HepG2 (cell line): ENCODE results near the gene FEM1B. TPM values are rescaled to one million over a fixed set of nuclear protein-coding genes. Genes with fewer than 3 reads are reported as not detected.

Source experiments
- ATF1 ChIP-seq: IDR thresholded peaks from 2 replicates; pipeline ENCODE4 v1.6.1; 2016; ENCODE audit warnings: mild to moderate bottlenecking, control low read depth
- CCAR2 ChIP-seq: fragments of 200-400 bp; formaldehyde crosslinking; optimal IDR thresholded peaks from 2 replicates; pipeline ENCODE3; 2018; ENCODE audit warnings: low read depth, mild to moderate bottlenecking, low read length, moderate library complexity
- DPF2 ChIP-seq: sonication (generic); formaldehyde crosslinking; IDR thresholded peaks from 2 replicates; pipeline ENCODE4 v1.4.0; 2020; ENCODE audit warnings: mild to moderate bottlenecking, low read depth, missing genetic modification reagents, borderline replicate concordance
- FOXA3 ChIP-seq: IDR thresholded peaks from 2 replicates; pipeline ENCODE4 v1.6.1; 2016; ENCODE audit warnings: missing genetic modification reagents, missing compliant biosample characterization
- FOXK2 ChIP-seq: fragments of 450-650 bp; IDR thresholded peaks from 2 replicates; pipeline ENCODE4 v1.6.1; 2016
- GABPB1 ChIP-seq: IDR thresholded peaks from 2 replicates; pipeline ENCODE4 v1.6.1; 2016; ENCODE audit warnings: mild to moderate bottlenecking, missing genetic modification reagents, moderate library complexity, missing compliant biosample characterization
- GLI4 ChIP-seq: sonication (generic); formaldehyde crosslinking; IDR thresholded peaks from 2 replicates; pipeline ENCODE4 v1.5.1; 2020; ENCODE audit warnings: missing genetic modification reagents, mild to moderate bottlenecking, moderate library complexity, borderline replicate concordance
- MEF2D ChIP-seq: sonication (generic); formaldehyde crosslinking; IDR thresholded peaks from 2 replicates; pipeline ENCODE4 v1.5.1; 2020; ENCODE audit warnings: mild to moderate bottlenecking, missing genetic modification reagents
- MYC ChIP-seq: sonication (generic); formaldehyde crosslinking; IDR thresholded peaks from 2 replicates; pipeline ENCODE4 v1.9.0; 2021; ENCODE audit warnings: missing genetic modification reagents, borderline replicate concordance
- NCOR1 ChIP-seq: fragments of 200-600 bp; sonication (generic); IDR thresholded peaks from 2 replicates; pipeline ENCODE4 v1.7.0; 2017; ENCODE audit warnings: antibody characterized with exemption, low read length, borderline replicate concordance
- PLRG1 ChIP-seq: fragments of 450-650 bp; conservative IDR thresholded peaks from 2 replicates; pipeline ENCODE4 v1.6.1; 2016
- SIN3B ChIP-seq: fragments of 150-350 bp; IDR thresholded peaks from 2 replicates; pipeline ENCODE4 v1.6.1; 2014; ENCODE audit warnings: low read length
- SP1 ChIP-seq, 2 experiments: fragments of 450-650 bp in 1 of 2; sonication (generic) in 1 of 2; formaldehyde crosslinking in 1 of 2; IDR thresholded peaks; 2 replicates each; pipeline versions ENCODE4 v1.4.0 to v1.6.1; 2016 to 2020; ENCODE audit warnings: missing genetic modification reagents in 1 of 2
- ZBTB7B ChIP-seq: sonication (generic); formaldehyde crosslinking; IDR thresholded peaks from 2 replicates; pipeline ENCODE4 v1.4.0; 2020; ENCODE audit warnings: missing genetic modification reagents
- ZIK1 ChIP-seq: sonication (generic); formaldehyde crosslinking; IDR thresholded peaks from 2 replicates; pipeline ENCODE4 v1.5.0; 2020; ENCODE audit warnings: mild to moderate bottlenecking, low read depth, missing genetic modification reagents, borderline replicate concordance
- ZNF205 ChIP-seq: IDR thresholded peaks from 2 replicates; pipeline ENCODE4 v1.6.1; 2018; ENCODE audit warnings: missing biosample characterization, missing genetic modification reagents
- ZNF296 ChIP-seq: sonication (generic); formaldehyde crosslinking; conservative IDR thresholded peaks from 2 replicates; pipeline ENCODE4 v1.5.0; 2020; ENCODE audit warnings: mild to moderate bottlenecking, missing genetic modification reagents
- ZNF766 ChIP-seq: sonication (generic); formaldehyde crosslinking; IDR thresholded peaks from 2 replicates; pipeline ENCODE4 v1.5.0; 2020; ENCODE audit warnings: missing genetic modification reagents, borderline replicate concordance
- ZNF841 ChIP-seq: sonication (generic); formaldehyde crosslinking; IDR thresholded peaks from 2 replicates; pipeline ENCODE4 v1.8.1; 2023; ENCODE audit warnings: missing genetic modification reagents, borderline replicate concordance
- polyA plus RNA-seq, 8 experiments: library from polyadenylated mRNA; depleted of rRNA in 3 of 8; stranded (reverse) in 7 of 8; unstranded in 1 of 8; fragments of >200 nt; fragmentation: Illumina TruSeq in 4 of 8; extraction: Trizol in 4 of 8; gene quantifications; 2 replicates each; pipeline versions ENCODE4 v1.2.1 to v1.2.3, GENCODE V29; 2011 to 2016; ENCODE audit warnings: low read depth in 4 of 8, missing spikeins in 1 of 8, mixed read lengths in 1 of 8; ENCODE audit not compliant: insufficient read depth in 1 of 8
- total RNA-seq, 5 experiments: library from RNA; depleted of rRNA; stranded (reverse); fragments of >200 nt; fragmentation: Illumina TruSeq; extraction: Trizol; gene quantifications; 2 replicates each; pipeline ENCODE4 v1.2.3, GENCODE V29; 2016; ENCODE audit warnings: low read depth in 1 of 5
- TF ChIP-seq, protein P1 (sequence below): IDR thresholded peaks from 2 replicates; pipeline ENCODE4 v1.4.0; 2020; ENCODE audit warnings: mild to moderate bottlenecking, missing genetic modification reagents
- TF ChIP-seq, protein P2 (sequence below): sonication (generic); formaldehyde crosslinking; IDR thresholded peaks from 2 replicates; pipeline ENCODE4 v1.8.1; 2023; ENCODE audit warnings: mild to moderate bottlenecking, missing genetic modification reagents

FEM1B gene
- total and polyA plus RNA-seq, 2 of the 13 experiments (the other 11 are each of a cell fraction or from before 2014, with no cell fraction given) = 38.1 to 40.0 TPM

DNA sequence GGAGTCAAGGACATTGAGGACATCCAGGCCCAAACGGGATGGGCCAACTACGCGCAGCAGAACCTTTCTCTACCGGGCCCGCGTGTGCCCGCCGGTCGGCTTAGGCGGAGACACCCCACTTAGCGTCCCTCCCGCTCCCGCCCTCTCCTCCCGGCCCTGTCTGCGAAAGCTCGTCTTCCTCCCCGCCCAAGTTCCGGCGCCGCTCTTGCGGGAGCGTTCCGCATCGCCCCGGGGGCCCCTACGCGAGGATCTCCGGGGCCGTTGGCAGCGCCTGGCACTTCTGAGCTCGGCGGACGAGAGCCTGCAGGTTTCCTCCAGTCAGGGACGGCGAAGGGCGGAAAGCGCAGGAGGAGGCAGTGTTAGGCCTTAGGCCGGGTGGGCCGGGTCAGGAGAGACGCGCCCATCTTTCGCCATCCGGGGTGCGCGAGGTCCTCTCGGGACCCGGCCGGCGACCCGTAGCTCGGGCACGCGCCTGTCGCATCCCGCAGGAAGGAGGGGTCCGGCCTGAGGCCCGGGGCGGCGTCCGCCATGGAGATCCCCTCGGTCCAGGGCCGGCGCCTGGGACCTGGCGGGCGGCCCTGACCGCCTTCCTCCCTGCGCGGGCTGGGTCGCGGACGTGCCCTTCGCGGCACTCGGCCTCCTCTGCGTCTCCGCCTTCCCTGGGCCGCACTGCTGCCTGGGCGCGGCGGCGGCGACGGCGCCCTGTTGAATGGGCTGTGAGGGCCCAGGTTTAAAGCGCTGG is at the start of gene FEM1B (continued):
- TF ChIP-seq, protein P1, sequence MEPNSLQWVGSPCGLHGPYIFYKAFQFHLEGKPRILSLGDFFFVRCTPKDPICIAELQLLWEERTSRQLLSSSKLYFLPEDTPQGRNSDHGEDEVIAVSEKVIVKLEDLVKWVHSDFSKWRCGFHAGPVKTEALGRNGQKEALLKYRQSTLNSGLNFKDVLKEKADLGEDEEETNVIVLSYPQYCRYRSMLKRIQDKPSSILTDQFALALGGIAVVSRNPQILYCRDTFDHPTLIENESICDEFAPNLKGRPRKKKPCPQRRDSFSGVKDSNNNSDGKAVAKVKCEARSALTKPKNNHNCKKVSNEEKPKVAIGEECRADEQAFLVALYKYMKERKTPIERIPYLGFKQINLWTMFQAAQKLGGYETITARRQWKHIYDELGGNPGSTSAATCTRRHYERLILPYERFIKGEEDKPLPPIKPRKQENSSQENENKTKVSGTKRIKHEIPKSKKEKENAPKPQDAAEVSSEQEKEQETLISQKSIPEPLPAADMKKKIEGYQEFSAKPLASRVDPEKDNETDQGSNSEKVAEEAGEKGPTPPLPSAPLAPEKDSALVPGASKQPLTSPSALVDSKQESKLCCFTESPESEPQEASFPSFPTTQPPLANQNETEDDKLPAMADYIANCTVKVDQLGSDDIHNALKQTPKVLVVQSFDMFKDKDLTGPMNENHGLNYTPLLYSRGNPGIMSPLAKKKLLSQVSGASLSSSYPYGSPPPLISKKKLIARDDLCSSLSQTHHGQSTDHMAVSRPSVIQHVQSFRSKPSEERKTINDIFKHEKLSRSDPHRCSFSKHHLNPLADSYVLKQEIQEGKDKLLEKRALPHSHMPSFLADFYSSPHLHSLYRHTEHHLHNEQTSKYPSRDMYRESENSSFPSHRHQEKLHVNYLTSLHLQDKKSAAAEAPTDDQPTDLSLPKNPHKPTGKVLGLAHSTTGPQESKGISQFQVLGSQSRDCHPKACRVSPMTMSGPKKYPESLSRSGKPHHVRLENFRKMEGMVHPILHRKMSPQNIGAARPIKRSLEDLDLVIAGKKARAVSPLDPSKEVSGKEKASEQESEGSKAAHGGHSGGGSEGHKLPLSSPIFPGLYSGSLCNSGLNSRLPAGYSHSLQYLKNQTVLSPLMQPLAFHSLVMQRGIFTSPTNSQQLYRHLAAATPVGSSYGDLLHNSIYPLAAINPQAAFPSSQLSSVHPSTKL (CRISPR knock-in tag) = peak; percentile 74
- no peak for TF ChIP-seq FOXK2
- no peak for TF ChIP-seq CCAR2
- peak; percentile 74 for TF ChIP-seq ZNF205 (CRISPR knock-in tag)
- TF ChIP-seq ZNF296 (CRISPR knock-in tag) = 0 out of 2 replicates have a peak, but pooled peaks have one; percentile 50
- TF ChIP-seq MEF2D = peak; percentile 88
- 0 out of 2 replicates have a peak, but pooled peaks have one; percentile 8 for TF ChIP-seq ATF1 (CRISPR knock-in tag)
- no peak for TF ChIP-seq PLRG1
- TF ChIP-seq, protein P2, sequence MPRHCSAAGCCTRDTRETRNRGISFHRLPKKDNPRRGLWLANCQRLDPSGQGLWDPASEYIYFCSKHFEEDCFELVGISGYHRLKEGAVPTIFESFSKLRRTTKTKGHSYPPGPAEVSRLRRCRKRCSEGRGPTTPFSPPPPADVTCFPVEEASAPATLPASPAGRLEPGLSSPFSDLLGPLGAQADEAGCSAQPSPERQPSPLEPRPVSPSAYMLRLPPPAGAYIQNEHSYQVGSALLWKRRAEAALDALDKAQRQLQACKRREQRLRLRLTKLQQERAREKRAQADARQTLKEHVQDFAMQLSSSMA (CRISPR knock-in tag) = peak; percentile 67; the same call in 1 of the 2 replicates
- TF ChIP-seq GABPB1 (CRISPR knock-in tag) = peak; percentile 96
- 0 out of 2 replicates have a peak, but pooled peaks have one; percentile 27 for TF ChIP-seq ZNF841
- TF ChIP-seq DPF2 (CRISPR knock-in tag) = no peak
- peak; percentile 94 for TF ChIP-seq ZBTB7B (CRISPR knock-in tag)
- TF ChIP-seq SP1 (IDR thresholded peaks at IDR 0.05) = no peak
- peak; percentile 80 for TF ChIP-seq SP1 (CRISPR knock-in tag; IDR thresholded peaks at IDR 0.05)
- TF ChIP-seq NCOR1 = 0 out of 2 replicates have a peak, but pooled peaks have one; percentile 61
- no peak; the same call in 1 of the 2 replicates for TF ChIP-seq GLI4 (CRISPR knock-in tag)
- TF ChIP-seq ZIK1 = 0 out of 2 replicates have a peak, but pooled peaks have one; percentile 42
- 0 out of 2 replicates have a peak, but pooled peaks have one; percentile 41 for TF ChIP-seq FOXA3 (CRISPR knock-in tag)
- peak; percentile 66; the same call in 1 of the 2 replicates for TF ChIP-seq MYC (CRISPR knock-in tag)
- peak; percentile 75 for TF ChIP-seq SIN3B
- no peak; the same call in none of the 2 replicates for TF ChIP-seq ZNF766 (CRISPR knock-in tag)
